Epithelial cell of prostate (primary cell): ENCODE data around the gene ARHGAP24.
"Not testable (repeated sequence)": the region's sequence is repeated elsewhere in the genome, so short reads cannot be mapped to it uniquely, and the experiment has no call there.

Source experiments
- DNase-seq: peaks from one replicate; pipeline ENCODE4 v3.0.0-alpha.2; 2011; ENCODE audit warnings: low read depth, low spot score
- H3K27ac ChIP-seq: fragments of 450-650 bp; 2 replicates; pipeline ENCODE4 v1.5.1; 2017; ENCODE audit warnings: mild to moderate bottlenecking

The ARHGAP24 gene

DNA sequence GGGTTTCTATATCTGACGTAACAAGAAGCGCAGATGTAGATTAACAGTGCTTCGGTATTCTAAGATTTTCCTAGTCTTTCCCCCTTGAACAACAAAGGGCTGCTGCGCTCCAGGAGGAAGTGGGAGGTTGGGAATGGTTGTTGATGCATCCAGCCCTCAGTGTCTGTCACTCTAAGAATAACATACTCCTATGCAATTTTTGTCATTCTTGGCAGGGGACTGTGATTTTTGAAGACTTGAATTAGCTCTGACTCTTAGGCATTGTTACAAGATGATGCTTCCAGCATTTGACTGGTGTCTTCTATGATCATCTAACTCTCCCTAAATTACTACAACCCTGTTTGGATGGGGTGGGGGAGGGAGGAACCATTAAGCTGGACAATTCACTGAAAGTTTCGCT, 394.2 kb downstream of the ARHGAP24 start:
- H3K27ac ChIP-seq, result no peak overlapping the region
- DNase-seq, result no peak

DNA sequence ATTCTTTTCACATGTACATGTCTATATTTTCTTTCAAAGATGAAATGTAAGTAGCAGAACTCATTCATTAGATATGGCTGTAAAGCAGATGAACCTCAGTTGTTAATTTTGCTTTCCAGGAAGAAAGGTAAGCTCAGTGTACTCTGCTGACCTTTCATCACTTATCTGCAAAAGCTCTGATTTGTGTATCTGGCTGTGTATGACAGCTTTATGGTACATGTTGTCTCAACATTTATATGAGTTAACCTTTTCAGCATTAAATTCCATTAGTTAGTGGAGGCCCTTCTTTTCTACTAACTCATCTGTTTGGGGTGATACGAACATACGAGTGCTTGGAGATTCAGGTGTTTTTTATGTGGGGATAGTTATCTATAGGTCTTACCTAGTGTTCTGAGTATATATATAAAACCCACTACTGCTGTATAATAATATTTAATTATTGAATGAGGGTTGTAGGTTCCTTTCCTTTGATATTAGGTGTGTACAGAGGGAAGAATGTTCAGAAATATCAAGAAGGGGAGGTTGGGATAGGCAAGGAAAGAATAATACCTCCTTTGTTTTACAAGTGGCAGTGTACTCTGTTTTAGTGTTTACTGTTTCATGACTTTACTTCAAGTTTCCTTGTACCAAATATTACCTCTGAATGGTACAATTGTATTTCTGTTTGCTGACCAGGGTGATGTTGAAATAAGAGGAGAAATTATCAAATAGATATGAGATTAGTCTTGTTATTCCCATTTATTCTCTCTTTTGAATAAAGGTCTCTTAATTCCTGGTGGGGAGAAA, 395.5 kb downstream of the ARHGAP24 start:
- DNase-seq, result no peak
- no peak overlapping the region for H3K27ac ChIP-seq

DNA sequence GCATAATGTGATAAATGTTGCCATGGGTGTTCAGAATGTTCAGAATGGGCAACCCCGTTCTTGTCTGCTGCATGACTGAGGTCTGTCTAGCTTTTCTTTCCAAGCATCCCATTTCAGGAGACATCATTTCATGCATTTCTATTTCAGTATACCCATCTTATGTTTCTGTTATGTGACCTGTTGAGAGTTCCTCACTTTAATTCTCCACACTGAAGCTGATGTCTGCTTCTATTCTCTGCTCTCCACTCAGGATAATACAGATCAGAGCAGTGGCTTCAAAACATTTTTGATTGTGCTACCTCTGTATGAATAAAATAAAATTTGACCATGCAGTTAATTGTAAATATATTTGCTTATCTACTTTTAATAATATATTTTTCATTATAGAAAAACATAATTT, 398.6 kb downstream of the ARHGAP24 start:
- no peak for DNase-seq
- no peak overlapping the region for H3K27ac ChIP-seq

DNA sequence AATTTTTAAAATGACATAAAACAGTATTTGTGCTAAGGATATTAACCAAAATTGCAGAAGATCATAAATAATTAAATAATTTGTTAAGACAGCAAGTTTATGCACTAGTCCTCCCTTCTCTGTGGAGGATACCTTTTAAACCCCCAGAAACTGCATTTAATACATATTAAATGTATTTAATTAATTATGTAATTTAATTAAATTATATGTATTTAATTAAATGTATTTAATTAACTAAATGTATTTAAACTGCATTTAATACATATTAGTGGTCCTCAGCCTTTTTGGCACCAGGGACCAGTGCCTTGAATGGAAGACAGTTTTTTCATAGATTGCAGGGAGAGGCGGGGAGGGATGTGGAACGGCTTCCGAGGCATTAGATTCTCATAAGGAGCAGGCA, 404.6 kb downstream of the ARHGAP24 start:
- no peak for DNase-seq
- no peak overlapping the region for H3K27ac ChIP-seq

DNA sequence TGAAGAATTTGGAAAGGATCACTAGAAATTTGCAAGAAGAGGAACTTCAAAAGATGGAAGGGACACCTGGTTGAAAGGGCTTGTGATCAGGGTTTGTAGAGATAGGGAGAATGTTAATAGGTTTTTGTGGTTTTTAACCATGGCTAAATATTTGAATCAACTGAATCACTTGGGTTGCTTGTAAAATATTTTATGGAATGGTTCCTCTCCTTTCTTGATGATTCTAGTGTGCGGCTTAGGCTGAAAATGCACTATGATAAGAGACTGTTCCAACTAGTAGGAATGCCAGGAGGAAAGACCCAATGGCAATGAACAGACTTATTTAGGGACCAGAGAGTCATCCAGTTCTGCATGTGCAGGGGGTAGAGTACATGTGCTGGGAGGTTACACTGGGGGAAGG, 408.2 kb downstream of the ARHGAP24 start:
- DNase-seq, result no peak
- no peak overlapping the region for H3K27ac ChIP-seq

DNA sequence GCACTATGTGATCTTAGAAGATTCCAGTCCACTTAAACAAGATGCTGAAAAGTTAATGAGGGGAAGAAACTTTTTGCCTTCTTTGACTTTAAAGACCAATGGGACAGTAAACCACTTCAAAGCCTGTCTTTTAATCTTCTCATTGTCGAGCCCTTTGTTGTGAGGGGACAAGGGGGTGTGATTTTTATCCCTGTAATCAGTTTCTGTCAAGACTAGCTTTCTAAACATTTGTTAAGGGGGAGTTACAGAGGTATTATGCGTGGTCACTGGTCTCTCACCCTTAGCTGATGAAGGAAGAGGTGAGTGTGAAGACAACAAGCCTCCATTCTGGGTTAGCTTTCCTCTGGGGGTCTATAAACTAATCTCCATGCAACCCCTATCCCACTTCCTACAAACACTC, 409.3 kb downstream of the ARHGAP24 start:
- no peak for DNase-seq

DNA sequence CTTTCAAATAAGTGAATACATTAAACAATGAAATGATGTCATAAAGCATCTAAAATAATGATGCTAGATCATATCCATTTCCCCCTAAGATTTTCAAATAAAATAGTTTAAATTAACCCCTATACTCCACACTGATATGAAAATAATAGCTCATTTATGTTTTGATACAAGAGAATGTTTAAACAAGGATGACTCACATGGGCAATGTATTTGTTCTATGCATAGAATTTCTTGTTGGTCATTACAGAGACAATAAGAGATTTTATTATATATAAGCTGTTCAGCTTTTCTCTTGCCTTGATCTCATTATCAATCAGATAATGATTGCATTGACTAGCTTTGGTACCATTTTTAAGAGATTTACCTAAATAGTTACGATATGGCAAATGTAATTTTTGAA, 411.7 kb downstream of the ARHGAP24 start:
- no peak for DNase-seq
- H3K27ac ChIP-seq, result no peak overlapping the region

More for the DNA sequence above, 409.3 kb downstream of the ARHGAP24 start:
- no peak overlapping the region for H3K27ac ChIP-seq

DNA sequence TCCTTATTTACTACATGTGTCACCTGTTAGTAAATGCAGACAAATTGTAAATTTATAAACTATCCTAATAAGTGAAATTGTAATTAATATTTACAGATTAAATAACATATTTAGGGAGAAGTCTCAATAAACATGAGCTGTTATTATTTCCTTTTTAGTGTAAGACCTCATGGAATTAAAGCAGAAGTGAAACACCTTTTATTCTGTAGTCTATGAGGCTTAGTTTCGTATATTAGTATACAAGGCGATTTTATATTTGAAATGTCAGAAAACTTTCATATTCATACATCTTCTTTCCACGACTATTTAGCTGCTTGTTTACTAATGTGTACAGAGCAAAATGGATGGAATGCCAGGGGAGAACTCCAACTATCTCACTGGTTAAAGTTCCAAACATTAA, 414.4 kb downstream of the ARHGAP24 start:
- H3K27ac ChIP-seq, result no peak overlapping the region
- DNase-seq, result no peak

DNA sequence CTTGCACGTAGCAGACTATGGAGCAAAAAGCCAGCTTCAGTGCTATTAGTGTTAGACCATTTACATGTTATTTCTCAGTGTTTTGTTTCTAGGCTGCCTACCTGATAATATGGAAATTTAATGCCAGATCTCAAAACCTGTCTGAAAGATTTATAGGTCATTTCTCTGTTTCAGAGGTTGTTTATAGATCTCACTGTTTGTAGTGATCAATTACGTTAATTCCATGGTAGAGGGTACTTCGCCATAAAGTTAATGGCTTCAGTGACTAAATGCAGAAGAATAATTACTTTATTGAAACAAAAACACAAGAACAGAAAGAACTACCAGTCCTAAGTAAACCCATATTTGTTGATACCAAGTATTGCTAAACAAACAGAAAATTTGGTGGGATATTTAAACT, 420.8 kb downstream of the ARHGAP24 start:
- H3K27ac ChIP-seq, result no peak overlapping the region
- DNase-seq, result no peak

DNA sequence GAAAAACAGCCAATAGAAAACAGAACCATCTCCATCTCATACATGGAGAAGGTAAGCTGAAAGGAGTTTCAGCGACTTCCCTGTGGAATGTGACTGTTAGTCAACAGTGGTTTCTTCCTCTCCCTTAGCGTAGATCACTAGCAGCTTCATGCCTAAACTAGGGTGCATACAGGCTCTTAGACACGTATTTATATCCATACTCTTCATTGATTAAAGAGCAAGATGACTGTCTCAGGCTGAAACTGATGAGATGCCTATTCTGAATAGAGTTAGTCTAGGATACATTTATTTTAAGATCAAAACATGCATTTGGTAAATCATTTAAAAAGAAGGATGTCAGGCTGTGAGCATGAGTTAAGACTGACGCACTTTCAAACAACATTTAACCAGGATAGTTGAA, 423.3 kb downstream of the ARHGAP24 start:
- H3K27ac ChIP-seq, result no peak overlapping the region
- no peak for DNase-seq

DNA sequence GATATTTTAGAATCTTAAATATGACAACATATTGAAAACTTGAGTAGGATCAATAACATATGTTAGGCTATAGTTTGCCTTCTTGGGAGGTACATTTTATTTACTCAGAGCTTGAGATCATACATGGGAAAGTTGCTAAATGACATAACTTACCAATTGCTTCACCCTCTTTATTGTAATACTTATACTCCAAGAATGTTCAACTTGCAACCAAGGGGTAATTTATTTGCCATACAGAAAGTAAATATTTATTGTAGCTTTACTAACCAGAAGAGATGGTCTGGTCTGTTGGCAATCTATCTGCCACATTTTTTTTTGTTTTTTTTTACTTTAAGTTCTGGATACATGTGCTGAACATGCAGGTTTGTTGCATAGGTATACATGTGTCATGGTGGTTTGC, 426.6 kb downstream of the ARHGAP24 start:
- no peak for DNase-seq

DNA sequence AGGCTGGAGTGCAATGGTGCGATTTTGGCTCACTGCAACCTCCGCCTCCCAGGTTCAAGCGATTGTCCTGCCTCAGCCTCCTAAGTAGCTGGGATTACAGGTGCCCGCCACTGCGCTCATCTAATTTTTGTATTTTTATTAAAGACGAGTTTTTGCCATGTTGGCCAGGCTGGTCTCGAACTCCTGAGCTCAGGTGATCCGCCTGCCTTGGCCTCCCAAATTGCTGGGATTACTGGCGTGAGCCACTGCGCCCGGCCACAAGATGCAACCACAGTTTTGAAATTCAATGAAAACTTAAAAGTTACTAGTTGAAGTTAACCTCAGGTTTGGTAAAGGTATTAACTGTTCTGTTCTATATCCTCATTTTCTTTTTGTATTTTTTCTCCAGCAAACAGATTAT, 427.7 kb downstream of the ARHGAP24 start:
- not testable (repeated sequence) for H3K27ac ChIP-seq, DNase-seq

More for the DNA sequence above, 426.6 kb downstream of the ARHGAP24 start:
- H3K27ac ChIP-seq, result no peak overlapping the region

DNA sequence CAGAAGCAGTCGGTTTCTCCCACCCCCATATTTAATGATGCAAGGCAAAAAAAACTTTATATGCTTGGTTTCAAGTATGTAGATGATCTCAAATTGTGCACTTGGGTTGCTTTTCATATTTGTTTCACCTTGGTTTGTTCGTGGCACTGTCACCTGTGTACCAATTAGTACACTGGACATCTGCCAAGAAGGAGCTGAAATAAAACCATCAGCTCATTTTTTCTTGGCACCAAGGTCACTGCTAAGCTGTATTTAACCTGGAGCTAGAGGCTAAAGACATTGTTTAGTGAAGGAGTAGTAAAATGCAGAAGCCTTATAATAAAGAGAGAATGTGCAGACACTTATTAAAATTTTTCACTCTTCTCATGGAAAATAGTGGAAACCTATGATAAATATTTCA, 430.8 kb downstream of the ARHGAP24 start:
- no peak overlapping the region for H3K27ac ChIP-seq
- DNase-seq, result no peak

DNA sequence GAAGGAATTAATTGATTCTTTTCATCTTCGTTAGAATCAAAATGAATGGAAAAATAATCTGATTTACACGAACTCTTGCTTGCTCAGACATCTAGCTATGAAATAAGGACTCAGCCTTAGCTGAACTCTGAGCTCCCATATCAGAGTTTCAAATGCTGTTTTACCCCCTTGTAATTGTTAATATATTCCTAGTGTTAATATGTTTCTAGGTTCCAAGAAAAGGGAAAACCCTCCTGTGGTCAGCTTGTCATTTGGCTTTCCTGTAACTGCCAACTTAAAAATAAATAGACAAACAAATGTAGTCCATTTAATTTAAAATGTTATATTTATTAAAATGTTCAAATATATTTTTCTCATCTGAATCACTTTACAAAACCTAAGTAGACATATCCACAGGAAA, 432.1 kb downstream of the ARHGAP24 start:
- DNase-seq, result no peak
- no peak overlapping the region for H3K27ac ChIP-seq

DNA sequence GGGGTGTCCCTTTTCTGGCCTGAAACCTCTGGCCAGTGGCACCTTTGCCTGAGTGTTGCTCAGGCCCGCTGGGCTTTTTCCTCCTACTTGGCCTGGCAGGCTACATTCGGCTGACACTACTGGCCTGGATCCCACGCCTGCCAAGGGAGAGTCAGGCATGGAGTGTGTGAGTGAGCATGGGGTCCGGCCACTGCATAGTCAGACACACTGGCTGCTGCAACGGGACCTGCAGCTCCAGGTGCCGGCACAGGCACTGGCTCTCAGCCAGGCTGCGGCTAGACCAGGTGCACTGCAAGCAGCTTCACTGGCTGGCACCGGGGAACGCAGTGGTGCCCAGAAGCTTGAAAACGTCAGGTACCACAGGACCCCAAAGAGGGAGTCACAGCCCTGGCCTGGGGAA, 434.9 kb downstream of the ARHGAP24 start:
- H3K27ac ChIP-seq, result no peak overlapping the region
- no peak for DNase-seq

DNA sequence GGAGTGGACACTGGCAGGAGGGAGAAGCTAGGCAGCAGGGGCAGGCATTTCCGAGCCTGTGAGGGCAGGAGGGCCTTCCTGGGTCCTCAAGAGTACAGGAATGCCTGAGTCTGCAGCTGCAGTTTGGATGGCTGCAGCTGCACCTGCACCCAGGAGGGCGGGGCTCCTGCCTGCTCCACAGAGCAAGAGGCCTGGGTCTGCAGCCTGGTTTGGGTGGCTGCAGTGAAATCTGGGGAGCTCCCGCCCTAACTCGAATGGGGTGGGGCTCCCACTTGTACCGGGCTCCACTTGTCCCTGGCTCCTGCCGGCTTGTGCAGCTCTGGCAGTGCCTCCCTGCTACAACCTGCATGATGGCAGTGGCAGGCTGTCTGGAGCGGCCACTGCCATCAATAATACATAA, 436.0 kb downstream of the ARHGAP24 start:
- DNase-seq, result no peak
- H3K27ac ChIP-seq, result no peak overlapping the region

DNA sequence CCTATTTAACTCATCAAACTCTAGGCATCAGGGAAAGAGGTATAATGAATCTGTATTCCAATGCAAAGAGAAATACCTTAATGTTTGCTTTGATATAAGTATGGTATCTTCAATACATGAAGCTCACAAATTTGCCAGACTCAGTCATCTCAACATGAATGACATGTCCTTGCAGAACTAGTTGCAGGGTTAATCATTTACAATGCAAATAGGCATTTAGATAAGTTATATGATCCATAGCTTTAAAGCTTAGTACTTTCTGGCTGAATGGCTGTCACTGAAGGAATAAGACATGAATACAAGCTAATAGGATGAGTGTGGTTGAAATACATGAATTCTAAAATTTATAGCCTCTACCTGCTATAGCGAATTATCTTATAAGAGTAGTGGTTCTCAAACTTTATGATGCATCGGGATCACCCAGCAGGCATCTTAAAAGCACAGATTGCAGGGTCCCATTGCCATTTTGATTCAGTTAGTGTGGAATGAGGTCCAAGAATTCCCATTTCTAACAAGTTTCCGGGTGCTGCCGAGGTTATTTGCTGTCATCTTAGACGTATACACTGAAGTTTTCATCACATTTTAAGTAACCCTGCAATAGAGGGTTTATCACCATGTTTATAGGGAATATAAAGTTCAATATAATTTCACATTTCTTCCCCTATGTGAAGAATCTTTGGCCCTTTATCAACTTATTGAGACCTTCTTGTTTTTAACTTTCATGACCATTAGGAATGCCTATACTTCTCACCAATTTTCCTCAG, 439.2 kb downstream of the ARHGAP24 start:
- DNase-seq, result no peak
- H3K27ac ChIP-seq, result no peak overlapping the region

DNA sequence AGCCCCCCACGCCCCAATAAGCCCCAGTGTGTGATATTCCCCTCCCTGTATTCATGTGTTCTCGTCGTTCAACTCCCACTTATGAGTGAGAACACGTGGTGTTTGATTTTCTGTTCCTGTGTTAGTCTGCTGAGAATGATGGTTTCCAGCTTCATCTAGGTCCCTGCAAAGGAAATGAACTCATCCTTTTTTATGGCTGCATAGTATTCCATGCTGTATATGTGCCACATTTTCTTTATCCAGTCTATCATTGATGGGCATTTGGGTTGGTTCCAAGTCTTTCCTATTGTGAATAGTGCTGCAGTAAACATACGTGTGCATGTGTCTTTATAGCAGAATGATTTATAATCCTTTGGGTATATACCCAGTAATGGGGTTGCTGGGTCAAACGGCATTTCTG, 440.6 kb downstream of the ARHGAP24 start:
- DNase-seq, result not testable (repeated sequence)

DNA sequence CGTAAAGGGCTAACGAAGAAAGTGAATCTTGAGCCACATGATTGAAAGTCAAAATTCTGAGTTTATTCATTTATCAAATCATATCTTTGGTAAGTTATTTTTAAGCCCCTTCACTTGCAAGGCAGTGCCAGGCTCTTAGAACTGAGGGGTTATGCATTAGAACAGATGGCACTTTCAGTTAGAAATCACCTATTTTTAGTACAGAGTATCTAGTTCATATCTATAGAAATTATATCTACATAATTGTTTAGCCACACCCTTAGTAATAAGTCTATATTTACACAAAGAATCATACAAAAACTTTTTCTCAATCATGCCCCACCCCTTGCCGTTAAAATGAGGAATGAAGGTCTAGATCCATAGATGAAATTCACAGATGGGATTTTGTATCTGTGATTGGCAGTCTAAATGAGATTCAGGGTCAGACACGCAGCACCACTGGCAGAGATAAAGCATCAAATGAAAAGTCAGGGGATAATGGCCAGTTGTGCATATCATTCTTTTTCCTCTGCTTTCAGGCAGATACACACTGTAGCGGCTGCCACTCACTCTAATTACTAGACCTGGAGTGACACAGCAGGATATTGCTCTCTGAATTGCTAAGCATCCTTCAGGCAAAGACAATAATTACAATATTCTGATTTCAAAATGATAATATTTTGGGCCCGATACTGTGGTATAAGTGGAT, 444.4 kb downstream of the ARHGAP24 start:
- no peak for DNase-seq
- no peak overlapping the region for H3K27ac ChIP-seq

More for the DNA sequence above, 440.6 kb downstream of the ARHGAP24 start:
- H3K27ac ChIP-seq, result not testable (repeated sequence)

DNA sequence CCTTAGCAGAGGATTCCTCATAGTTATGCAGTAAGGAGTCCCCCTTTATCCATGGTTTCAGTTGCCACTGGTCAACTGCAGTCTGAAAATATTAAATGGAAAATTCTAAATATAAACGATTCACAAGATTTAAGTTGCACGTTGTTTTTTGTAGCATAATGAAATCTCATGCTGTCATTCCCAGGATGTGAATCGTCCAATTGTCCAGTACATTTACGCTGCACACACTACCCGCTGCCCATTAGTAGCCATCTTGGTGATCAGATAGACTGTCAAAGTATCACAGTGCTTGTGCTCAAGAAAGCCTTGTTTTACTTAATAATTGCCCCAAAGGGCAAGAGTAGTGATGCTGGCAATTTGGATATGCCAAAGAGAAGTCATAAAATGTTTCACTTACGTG, 450.1 kb downstream of the ARHGAP24 start:
- DNase-seq, result no peak
- no peak overlapping the region for H3K27ac ChIP-seq
